Measurements from ENCODE around the gene ZNF775.
"Not testable (repeated sequence)": the region's sequence is repeated elsewhere in the genome, so short reads cannot be mapped to it uniquely, and the experiment has no call there.

ZNF775 gene

GRCh38 chr7:150385302-150385723 lies 6.2 kb downstream of the ZNF775 start:
- Histone ChIP-seq H3K36me3 (ENCODE audit: control insufficient read depth, insufficient read depth, low read length) (peaks cover 12% of the 10 kb centered on the region), H3K4me3 (replicated peaks; ENCODE audit: low read depth, low read length) (no peak overlapping the region), H3K27me3 (replicated peaks; ENCODE audit: control insufficient read depth, insufficient read depth, low read length) (no peaks in the 10 kb centered on the region)
- DNase-seq (ENCODE audit: extremely low read depth, insufficient read length): no peak
- TF ChIP-seq CTCF (IDR thresholded peaks at IDR 0.05; ENCODE audit: insufficient read depth, low read length, poor library complexity, severe bottlenecking): no peak

- H3K4me3 ChIP-seq (replicated peaks; ENCODE audit: low read depth, low read length); H3K27me3 ChIP-seq (replicated peaks; ENCODE audit: control insufficient read depth, insufficient read depth, low read length); DNase-seq (ENCODE audit: extremely low read depth, insufficient read length): not testable (repeated sequence)
- H3K36me3 ChIP-seq (ENCODE audit: control insufficient read depth, insufficient read depth, low read length): peaks cover 12% of the 10 kb centered on the region
Observed at GRCh38 chr7:150385884-150386283, 6.8 kb downstream of the ZNF775 start.

- DNase-seq (ENCODE audit: extremely low read depth, insufficient read length): no peak
- H3K36me3 ChIP-seq (ENCODE audit: control insufficient read depth, insufficient read depth, low read length): peaks cover 12% of the 10 kb centered on the region
- no peak for TF ChIP-seq CTCF (IDR thresholded peaks at IDR 0.05; ENCODE audit: insufficient read depth, low read length, poor library complexity, severe bottlenecking)
- H3K27me3 ChIP-seq (replicated peaks; ENCODE audit: control insufficient read depth, insufficient read depth, low read length): no peaks in the 10 kb centered on the region
- H3K4me3 ChIP-seq (replicated peaks; ENCODE audit: low read depth, low read length): no peak overlapping the region
Observed at GRCh38 chr7:150388306-150388705, 9.2 kb downstream of the ZNF775 start.

GRCh38 chr7:150388709-150389531 lies 9.8 kb downstream of the ZNF775 start:
- TF ChIP-seq CTCF (IDR thresholded peaks at IDR 0.05; ENCODE audit: insufficient read depth, low read length, poor library complexity, severe bottlenecking): no peak
- H3K36me3 ChIP-seq (ENCODE audit: control insufficient read depth, insufficient read depth, low read length): peaks cover 12% of the 10 kb centered on the region
- H3K4me3 ChIP-seq (replicated peaks; ENCODE audit: low read depth, low read length): no peak overlapping the region

GRCh38 chr7:150389532-150389816 lies 10.3 kb downstream of the ZNF775 start:
- Histone ChIP-seq H3K36me3 (ENCODE audit: control insufficient read depth, insufficient read depth, low read length) (peaks cover 12% of the 10 kb centered on the region), H3K27me3 (replicated peaks; ENCODE audit: control insufficient read depth, insufficient read depth, low read length) (no peaks in the 10 kb centered on the region), H3K4me3 (replicated peaks; ENCODE audit: low read depth, low read length) (no peak overlapping the region)
- DNase-seq (ENCODE audit: extremely low read depth, insufficient read length): no peak
- no peak for TF ChIP-seq CTCF (IDR thresholded peaks at IDR 0.05; ENCODE audit: insufficient read depth, low read length, poor library complexity, severe bottlenecking)

More at GRCh38 chr7:150388709-150389531, 9.8 kb downstream of the ZNF775 start:
- DNase-seq (ENCODE audit: extremely low read depth, insufficient read length): no peak
- no peaks in the 10 kb centered on the region for H3K27me3 ChIP-seq (replicated peaks; ENCODE audit: control insufficient read depth, insufficient read depth, low read length)

GRCh38 chr7:150390205-150390604 lies 11.1 kb downstream of the ZNF775 start:
- H3K36me3 ChIP-seq (ENCODE audit: control insufficient read depth, insufficient read depth, low read length): peaks cover 9% of the 10 kb centered on the region
- no peak overlapping the region for H3K4me3 ChIP-seq (replicated peaks; ENCODE audit: low read depth, low read length)
- no peaks in the 10 kb centered on the region for H3K27me3 ChIP-seq (replicated peaks; ENCODE audit: control insufficient read depth, insufficient read depth, low read length)
- TF ChIP-seq CTCF (IDR thresholded peaks at IDR 0.05; ENCODE audit: insufficient read depth, low read length, poor library complexity, severe bottlenecking): no peak
- no peak for DNase-seq (ENCODE audit: extremely low read depth, insufficient read length)

Data from GM06990 (cell line).